ENCODE data around the gene RNF183. TPM values are rescaled to one million over a fixed set of nuclear protein-coding genes. Genes with fewer than 3 reads are reported as not detected.

Gene RNF183
- not detected in 2 replicates for total RNA-seq
- long read RNA-seq: 0 reads

GRCh38 chr9:113302792-113303418, at the start of gene RNF183:
Gene RNF183 (minus strand): TSS chr9:113303376. CDS start chr9:113298184, 5,192 bp downstream.
- H3K9me3 Mint-ChIP-seq: no peaks in the 10 kb centered on the region
- no peak for TF ChIP-seq CTCF (conservative IDR thresholded peaks at IDR 0.05)
- peaks cover 16% of the 10 kb centered on the region for H3K27me3 Mint-ChIP-seq (ENCODE audit: low read depth)
- no peak within 1 kb of the TSS for H3K4me3 Mint-ChIP-seq
- no peak within 1 kb of the TSS for H3K27ac Mint-ChIP-seq (ENCODE audit: unreplicated experiment)
- no peaks in the 10 kb centered on the region for H3K36me3 Mint-ChIP-seq (ENCODE audit: low read depth)
- no peak for DNase-seq (ENCODE audit: low read depth, low spot score)
- peaks cover 6% of the 10 kb centered on the region for H3K4me1 Mint-ChIP-seq

- Mint-ChIP-seq H3K36me3 (ENCODE audit: low read depth) (no peaks in the 10 kb centered on the region), H3K4me1 (peaks cover 4% of the 10 kb centered on the region), H3K27ac (ENCODE audit: unreplicated experiment) (no peak overlapping the region), H3K27me3 (ENCODE audit: low read depth) (peaks cover 87% of the 10 kb centered on the region), H3K9me3 (no peaks in the 10 kb centered on the region), H3K4me3 (no peak overlapping the region)
- no peak for DNase-seq (ENCODE audit: low read depth, low spot score)
- TF ChIP-seq CTCF (conservative IDR thresholded peaks at IDR 0.05): no peak
Measured at GRCh38 chr9:113352411-113352810, 49.2 kb upstream of the RNF183 start.

- Mint-ChIP-seq H3K27me3 (ENCODE audit: low read depth) (peaks cover 90% of the 10 kb centered on the region), H3K27ac (ENCODE audit: unreplicated experiment) (no peak overlapping the region), H3K9me3 (no peaks in the 10 kb centered on the region), H3K36me3 (ENCODE audit: low read depth) (no peaks in the 10 kb centered on the region), H3K4me1 (peaks cover 4% of the 10 kb centered on the region), H3K4me3 (no peak overlapping the region)
- DNase-seq (ENCODE audit: low read depth, low spot score): no peak
- TF ChIP-seq CTCF (conservative IDR thresholded peaks at IDR 0.05): no peak
Measured at GRCh38 chr9:113352006-113352405, 48.8 kb upstream of the RNF183 start.

- H3K36me3 Mint-ChIP-seq (ENCODE audit: low read depth): no peaks in the 10 kb centered on the region
- no peak overlapping the region for H3K4me3 Mint-ChIP-seq
- H3K9me3 Mint-ChIP-seq: no peaks in the 10 kb centered on the region
- H3K27ac Mint-ChIP-seq (ENCODE audit: unreplicated experiment): no peak overlapping the region
- peaks cover 4% of the 10 kb centered on the region for H3K4me1 Mint-ChIP-seq
- peaks cover 88% of the 10 kb centered on the region for H3K27me3 Mint-ChIP-seq (ENCODE audit: low read depth)
- no peak for DNase-seq (ENCODE audit: low read depth, low spot score)
- TF ChIP-seq CTCF (conservative IDR thresholded peaks at IDR 0.05): no peak
Measured at GRCh38 chr9:113350937-113351336, 47.8 kb upstream of the RNF183 start.

GRCh38 chr9:113350107-113350661, 47.0 kb upstream of the RNF183 start:
- H3K4me1 Mint-ChIP-seq: peaks cover 10% of the 10 kb centered on the region
- H3K36me3 Mint-ChIP-seq (ENCODE audit: low read depth): no peaks in the 10 kb centered on the region
- H3K9me3 Mint-ChIP-seq: no peaks in the 10 kb centered on the region
- no peak for TF ChIP-seq CTCF (conservative IDR thresholded peaks at IDR 0.05)
- peak overlapping the region; percentile 16 for H3K4me3 Mint-ChIP-seq
- no peak for DNase-seq (ENCODE audit: low read depth, low spot score)
- H3K27ac Mint-ChIP-seq (ENCODE audit: unreplicated experiment): no peak overlapping the region
- H3K27me3 Mint-ChIP-seq (ENCODE audit: low read depth): peaks cover 81% of the 10 kb centered on the region
